ENCODE results near the gene ZNF536.

ZNF536 gene

DNA sequence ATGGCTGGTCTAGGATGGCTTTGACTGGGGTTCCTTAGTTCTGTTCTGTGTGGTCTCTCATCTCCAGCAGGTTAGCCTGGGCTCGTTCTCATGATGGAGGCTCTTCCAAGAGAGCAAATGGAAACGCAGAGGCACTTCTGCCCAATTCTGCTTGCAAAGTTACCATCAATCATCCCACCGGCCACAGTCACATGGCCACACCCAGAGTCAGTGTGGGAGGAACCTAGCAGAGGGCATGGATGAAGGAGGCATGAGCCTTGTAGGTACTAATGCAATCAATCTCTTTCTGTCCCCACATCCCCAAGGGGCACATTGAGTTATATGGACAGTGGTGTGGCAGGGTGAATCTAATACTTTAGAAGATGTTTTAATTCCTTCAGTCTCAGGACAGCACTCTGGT lies 207.2 kb downstream of the ZNF536 start:
- Histone ChIP-seq H3K79me2 (ENCODE audit: low read length) (no peaks in the 10 kb centered on the region), H3K4me3 (ENCODE audit: low read length) (no peak overlapping the region), H3K36me3 (replicated peaks; ENCODE audit: low read depth, low read length) (no peaks in the 10 kb centered on the region), H3K9ac (ENCODE audit: low read length) (no peak overlapping the region), H4K20me1 (ENCODE audit: insufficient read depth, low read length) (no peaks in the 10 kb centered on the region), H3K27ac (ENCODE audit: low read length) (no peak overlapping the region), H3K4me2 (ENCODE audit: low read length) (no peak overlapping the region), H3K4me1 (ENCODE audit: low read length) (no peaks in the 10 kb centered on the region), H3K27me3 (ENCODE audit: low read depth, low read length) (no peaks in the 10 kb centered on the region), H2AFZ (ENCODE audit: low read depth, low read length) (no peak overlapping the region), H3K9me3 (ENCODE audit: insufficient read depth, low read length) (no peaks in the 10 kb centered on the region)
- TF ChIP-seq EZH2phosphoT487 (IDR thresholded peaks at IDR 0.05; ENCODE audit: low read depth), result no peak
- TF ChIP-seq, protein P1, sequence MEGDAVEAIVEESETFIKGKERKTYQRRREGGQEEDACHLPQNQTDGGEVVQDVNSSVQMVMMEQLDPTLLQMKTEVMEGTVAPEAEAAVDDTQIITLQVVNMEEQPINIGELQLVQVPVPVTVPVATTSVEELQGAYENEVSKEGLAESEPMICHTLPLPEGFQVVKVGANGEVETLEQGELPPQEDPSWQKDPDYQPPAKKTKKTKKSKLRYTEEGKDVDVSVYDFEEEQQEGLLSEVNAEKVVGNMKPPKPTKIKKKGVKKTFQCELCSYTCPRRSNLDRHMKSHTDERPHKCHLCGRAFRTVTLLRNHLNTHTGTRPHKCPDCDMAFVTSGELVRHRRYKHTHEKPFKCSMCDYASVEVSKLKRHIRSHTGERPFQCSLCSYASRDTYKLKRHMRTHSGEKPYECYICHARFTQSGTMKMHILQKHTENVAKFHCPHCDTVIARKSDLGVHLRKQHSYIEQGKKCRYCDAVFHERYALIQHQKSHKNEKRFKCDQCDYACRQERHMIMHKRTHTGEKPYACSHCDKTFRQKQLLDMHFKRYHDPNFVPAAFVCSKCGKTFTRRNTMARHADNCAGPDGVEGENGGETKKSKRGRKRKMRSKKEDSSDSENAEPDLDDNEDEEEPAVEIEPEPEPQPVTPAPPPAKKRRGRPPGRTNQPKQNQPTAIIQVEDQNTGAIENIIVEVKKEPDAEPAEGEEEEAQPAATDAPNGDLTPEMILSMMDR (IDR thresholded peaks at IDR 0.05; ENCODE audit: low read depth, low read length), result no peak

DNA sequence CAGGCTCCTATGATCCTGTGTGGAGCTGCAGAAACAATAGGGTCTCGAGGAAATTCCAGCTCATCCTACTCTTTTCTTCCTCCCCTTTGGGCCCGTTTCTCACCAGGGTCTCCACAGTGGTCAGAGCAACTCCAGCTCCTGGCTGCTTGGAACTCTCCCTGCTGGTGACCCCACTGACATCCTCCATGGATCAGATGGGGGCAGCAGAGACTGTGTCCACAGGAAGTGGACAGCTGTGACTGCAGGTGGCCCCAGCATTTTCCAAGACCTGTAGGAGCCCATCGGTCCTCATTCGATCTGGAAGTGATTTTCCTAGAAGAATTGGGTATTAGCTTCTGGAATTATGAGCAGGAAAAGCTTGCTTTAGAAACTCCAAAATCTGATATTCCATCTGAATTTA lies 208.5 kb downstream of the ZNF536 start:
- Histone ChIP-seq H3K36me3 (replicated peaks; ENCODE audit: low read depth, low read length) (no peaks in the 10 kb centered on the region), H3K27ac (ENCODE audit: low read length) (no peak overlapping the region), H3K9ac (ENCODE audit: low read length) (no peak overlapping the region), H4K20me1 (ENCODE audit: insufficient read depth, low read length) (no peaks in the 10 kb centered on the region), H3K4me3 (ENCODE audit: low read length) (no peak overlapping the region), H3K4me2 (ENCODE audit: low read length) (no peak overlapping the region), H3K4me1 (ENCODE audit: low read length) (no peaks in the 10 kb centered on the region), H3K79me2 (ENCODE audit: low read length) (no peaks in the 10 kb centered on the region), H3K9me3 (ENCODE audit: insufficient read depth, low read length) (no peaks in the 10 kb centered on the region), H2AFZ (ENCODE audit: low read depth, low read length) (no peak overlapping the region), H3K27me3 (ENCODE audit: low read depth, low read length) (no peaks in the 10 kb centered on the region)
- TF ChIP-seq, protein P1 (IDR thresholded peaks at IDR 0.05; ENCODE audit: low read depth, low read length), result no peak
- no peak for TF ChIP-seq EZH2phosphoT487 (IDR thresholded peaks at IDR 0.05; ENCODE audit: low read depth)

DNA sequence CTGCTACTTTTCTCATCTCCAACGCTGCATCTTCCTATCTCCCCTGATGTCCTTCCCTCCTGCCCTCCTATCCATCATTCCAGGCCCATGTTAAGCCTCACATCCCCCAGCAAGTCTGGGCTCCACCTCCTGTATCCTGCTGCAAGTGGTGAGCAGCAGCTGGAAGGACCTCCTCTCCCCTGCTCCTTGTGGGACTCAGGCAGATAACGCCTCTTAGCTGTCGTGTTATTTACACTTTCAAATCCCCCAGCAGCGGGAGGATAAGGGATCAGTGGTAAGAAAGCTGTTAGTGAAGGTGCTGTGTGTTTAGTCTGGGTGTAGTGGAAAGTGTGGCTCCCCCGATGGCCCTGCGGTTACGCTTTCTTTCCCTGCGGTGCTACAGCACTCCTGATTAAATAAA lies 211.9 kb downstream of the ZNF536 start:
- Histone ChIP-seq H3K9ac (ENCODE audit: low read length) (no peak overlapping the region), H3K4me1 (ENCODE audit: low read length) (no peaks in the 10 kb centered on the region)
- TF ChIP-seq EZH2phosphoT487 (IDR thresholded peaks at IDR 0.05; ENCODE audit: low read depth), result no peak
- TF ChIP-seq, protein P1 (IDR thresholded peaks at IDR 0.05; ENCODE audit: low read depth, low read length), result no peak

DNA sequence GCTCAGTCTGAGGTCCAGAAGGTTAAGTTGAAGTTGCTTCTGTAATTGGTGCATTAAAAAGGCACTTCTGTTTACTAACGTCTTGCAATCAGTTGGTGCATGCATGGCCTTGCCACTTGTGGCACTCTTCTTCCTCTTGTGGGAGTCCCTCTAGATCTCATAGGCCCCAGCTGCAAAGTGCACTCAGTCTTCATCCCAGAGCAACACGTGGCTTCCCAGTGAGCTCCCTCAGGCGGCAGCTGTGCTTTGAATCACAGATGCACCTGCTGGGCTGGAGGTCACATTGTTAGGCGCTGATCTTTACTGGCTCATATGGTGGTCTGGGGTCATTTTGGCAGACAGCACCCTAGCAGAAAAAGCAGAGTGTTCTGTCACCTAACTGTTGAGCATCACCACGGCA lies 215.7 kb downstream of the ZNF536 start:
- H3K27ac ChIP-seq (ENCODE audit: low read length), result no peak overlapping the region
- H3K9ac ChIP-seq (ENCODE audit: low read length), result no peak overlapping the region
- H3K4me2 ChIP-seq (ENCODE audit: low read length), result no peak overlapping the region
- H3K36me3 ChIP-seq (replicated peaks; ENCODE audit: low read depth, low read length), result no peaks in the 10 kb centered on the region
- TF ChIP-seq, protein P1 (IDR thresholded peaks at IDR 0.05; ENCODE audit: low read depth, low read length), result no peak
- no peak for TF ChIP-seq EZH2phosphoT487 (IDR thresholded peaks at IDR 0.05; ENCODE audit: low read depth)
- H3K27me3 ChIP-seq (ENCODE audit: low read depth, low read length), result no peaks in the 10 kb centered on the region
- H2AFZ ChIP-seq (ENCODE audit: low read depth, low read length), result no peak overlapping the region
- no peak overlapping the region for H3K4me3 ChIP-seq (ENCODE audit: low read length)
- no peaks in the 10 kb centered on the region for H4K20me1 ChIP-seq (ENCODE audit: insufficient read depth, low read length)
- H3K4me1 ChIP-seq (ENCODE audit: low read length), result no peaks in the 10 kb centered on the region
- H3K79me2 ChIP-seq (ENCODE audit: low read length), result no peaks in the 10 kb centered on the region
- H3K9me3 ChIP-seq (ENCODE audit: insufficient read depth, low read length), result no peaks in the 10 kb centered on the region

More for the DNA sequence above, 211.9 kb downstream of the ZNF536 start:
- Histone ChIP-seq H3K79me2 (ENCODE audit: low read length) (no peaks in the 10 kb centered on the region), H3K27me3 (ENCODE audit: low read depth, low read length) (no peaks in the 10 kb centered on the region), H2AFZ (ENCODE audit: low read depth, low read length) (no peak overlapping the region), H3K4me2 (ENCODE audit: low read length) (no peak overlapping the region), H3K36me3 (replicated peaks; ENCODE audit: low read depth, low read length) (no peaks in the 10 kb centered on the region), H3K9me3 (ENCODE audit: insufficient read depth, low read length) (no peaks in the 10 kb centered on the region), H4K20me1 (ENCODE audit: insufficient read depth, low read length) (no peaks in the 10 kb centered on the region), H3K4me3 (ENCODE audit: low read length) (no peak overlapping the region), H3K27ac (ENCODE audit: low read length) (no peak overlapping the region)

All from OCI-LY3 (cell line).